ENCODE measurements around the gene EGF. TPM values are rescaled to one million over a fixed set of nuclear protein-coding genes. Genes with fewer than 3 reads are reported as not detected.

EGF gene
- total RNA-seq, 2 experiments from 2014 or later = not detected

DNA sequence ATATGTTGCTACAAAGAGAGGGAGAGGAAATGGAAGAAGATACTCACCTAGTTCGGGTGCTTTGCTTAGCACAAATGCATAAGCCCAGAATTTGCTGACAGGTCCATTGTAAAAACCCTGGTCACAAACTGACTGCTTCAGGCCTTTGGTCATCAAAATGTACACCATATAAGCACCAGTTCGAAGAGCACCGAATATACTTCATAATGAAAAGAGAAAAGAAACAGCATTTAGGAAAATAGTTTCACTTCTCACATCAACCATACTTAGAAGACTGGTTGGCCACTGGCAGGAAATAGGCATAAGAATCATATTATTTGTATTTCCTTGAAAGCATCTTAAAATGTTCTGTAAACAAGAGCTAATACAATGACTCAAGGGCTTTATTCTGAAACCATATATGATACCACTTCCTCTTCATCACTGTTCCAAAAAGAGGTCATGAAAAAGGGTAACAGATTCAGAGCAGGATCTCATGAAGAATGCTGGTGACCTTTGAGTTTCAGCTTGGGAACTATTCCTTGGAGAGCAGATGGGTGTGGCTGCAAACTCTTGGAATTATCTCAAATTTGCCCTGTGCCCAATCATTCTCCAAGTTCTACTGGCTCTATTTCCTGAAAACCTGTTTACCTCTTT lies 147.0 kb downstream of the EGF start:
- ATAC-seq (peak; percentile 77), DNase-seq (peak; percentile 38)
- Mint-ChIP-seq H3K27ac (peak overlapping the region; percentile 85), H3K36me3 (ENCODE audit: low read depth) (peaks cover 10% of the 10 kb centered on the region), H3K4me3 (peak overlapping the region; percentile 60), H3K9me3 (ENCODE audit: insufficient read depth) (no peaks in the 10 kb centered on the region), H3K27me3 (ENCODE audit: low read depth) (no peaks in the 10 kb centered on the region), H3K4me1 (ENCODE audit: low read depth) (peaks cover 62% of the 10 kb centered on the region)
- ChIA-PET POLR2A (interaction anchor here (0.8 kb wide), 1 partner anchor 138 kb away, joined by 3 read pairs; no protein-coding TSS in a partner anchor), CTCF (interaction anchor here (0.6 to 2.6 kb wide), 11 partner anchors 9 to 455 kb away, joined by 3 to 15 read pairs (median 4); partner anchors contain the start of gene ELOVL6)

DNA sequence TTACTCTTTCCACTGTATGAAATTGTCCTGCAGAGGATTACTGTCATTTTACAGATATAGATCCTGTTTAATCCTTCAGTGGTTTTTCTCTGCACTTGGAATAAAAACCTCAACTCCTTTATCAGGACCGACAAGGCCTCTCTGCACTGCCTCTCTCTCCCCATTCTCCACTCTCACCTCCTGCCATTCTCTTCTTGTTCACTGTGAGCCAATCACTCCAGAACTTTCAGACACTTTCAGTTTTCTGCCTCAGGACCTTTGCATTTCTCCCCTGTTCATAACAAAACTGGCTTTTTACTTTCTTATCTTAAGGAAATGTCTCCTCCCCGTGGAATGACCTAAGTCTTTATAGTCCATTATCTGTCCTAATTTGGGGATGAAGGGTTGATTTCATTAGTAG lies 148.4 kb downstream of the EGF start:
- ATAC-seq (no peak), DNase-seq (no peak)
- H3K27me3 Mint-ChIP-seq (ENCODE audit: low read depth) = no peaks in the 10 kb centered on the region
- CTCF ChIA-PET = interaction anchor here (1.3 to 1.7 kb wide), 5 partner anchors 10 to 453 kb away, joined by 3 to 6 read pairs (median 4); no protein-coding TSS in a partner anchor
- POLR2A ChIA-PET = no interaction called here
- H3K4me1 Mint-ChIP-seq (ENCODE audit: low read depth) = peaks cover 54% of the 10 kb centered on the region
- no peaks in the 10 kb centered on the region for H3K9me3 Mint-ChIP-seq (ENCODE audit: insufficient read depth)
- peak overlapping the region; percentile 2 for H3K27ac Mint-ChIP-seq
- H3K36me3 Mint-ChIP-seq (ENCODE audit: low read depth) = peaks cover 4% of the 10 kb centered on the region
- no peak overlapping the region for H3K4me3 Mint-ChIP-seq

Other genes with a start within 250 kb of the EGF start
- gene CASP6, start 209.4 kb upstream of the EGF start, total RNA-seq = 10 to 100 TPM; 24.1 to 25.5 TPM
- 10 to 100 TPM; 13.6 to 20.4 TPM for gene PLA2G12A, start 182.8 kb upstream of the EGF start, total RNA-seq
- gene CFI, start 110.9 kb upstream of the EGF start, total RNA-seq = not detected
- 10 to 100 TPM; 24.1 to 27.2 TPM for gene GAR1, start 97.1 kb upstream of the EGF start, total RNA-seq
- gene RRH, start 84.9 kb upstream of the EGF start, total RNA-seq = under 1 TPM in 1 of 2 experiments, not detected in 1; 0.26 TPM
- under 1 TPM; 0.16 TPM for gene LRIT3, start 64.8 kb upstream of the EGF start, total RNA-seq